HG02852 (cell line): ENCODE results near the gene KIR2DL4.
"Not testable (repeated sequence)": the region's sequence is repeated elsewhere in the genome, so short reads cannot be mapped to it uniquely, and the experiment has no call there.

ENCODE experiments used
- ATAC-seq: cut with Tn5 transposase; IDR thresholded peaks from one replicate; pipeline ENCODE4 v1.9.1; 2021; ENCODE audit warnings: mild to moderate bottlenecking, moderate library complexity; ENCODE audit not compliant: unreplicated experiment

The KIR2DL4 gene

DNA sequence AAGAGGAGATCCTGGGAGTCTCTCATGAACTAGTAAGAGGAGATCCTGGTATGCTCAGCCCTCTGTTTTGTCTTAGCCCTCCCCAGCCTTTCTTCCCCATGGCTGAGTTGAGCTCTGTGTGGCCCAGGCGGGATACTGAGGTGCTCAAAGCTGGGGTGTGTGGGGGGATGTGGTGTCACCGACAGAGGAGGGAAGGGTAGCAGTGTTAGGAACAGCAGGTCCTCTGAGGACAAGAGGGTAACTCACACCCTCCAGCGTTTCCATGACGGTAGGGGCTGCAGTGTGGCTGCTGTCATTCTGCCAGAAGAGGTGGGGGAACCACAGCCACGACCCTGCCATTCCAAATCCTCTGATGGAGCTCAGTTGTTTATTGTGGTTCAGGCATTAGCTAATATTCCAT is 691 bp downstream of the KIR2DL4 start:
- ATAC-seq = no peak

DNA sequence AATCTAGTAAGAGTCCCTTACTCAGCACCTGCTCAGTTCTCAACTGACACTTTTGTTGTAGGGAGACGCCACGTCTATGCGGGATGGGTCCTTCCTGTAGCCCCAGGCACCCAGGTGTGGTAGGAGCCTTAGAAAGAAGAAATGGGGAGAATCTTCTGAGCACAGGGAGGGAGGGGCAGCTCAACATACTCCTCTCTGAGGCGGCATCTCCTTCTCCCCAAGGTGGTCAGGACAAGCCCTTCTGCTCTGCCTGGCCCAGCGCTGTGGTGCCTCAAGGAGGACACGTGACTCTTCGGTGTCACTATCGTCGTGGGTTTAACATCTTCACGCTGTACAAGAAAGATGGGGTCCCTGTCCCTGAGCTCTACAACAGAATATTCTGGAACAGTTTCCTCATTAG is 1.2 kb downstream of the KIR2DL4 start:
- ATAC-seq = no peak

DNA sequence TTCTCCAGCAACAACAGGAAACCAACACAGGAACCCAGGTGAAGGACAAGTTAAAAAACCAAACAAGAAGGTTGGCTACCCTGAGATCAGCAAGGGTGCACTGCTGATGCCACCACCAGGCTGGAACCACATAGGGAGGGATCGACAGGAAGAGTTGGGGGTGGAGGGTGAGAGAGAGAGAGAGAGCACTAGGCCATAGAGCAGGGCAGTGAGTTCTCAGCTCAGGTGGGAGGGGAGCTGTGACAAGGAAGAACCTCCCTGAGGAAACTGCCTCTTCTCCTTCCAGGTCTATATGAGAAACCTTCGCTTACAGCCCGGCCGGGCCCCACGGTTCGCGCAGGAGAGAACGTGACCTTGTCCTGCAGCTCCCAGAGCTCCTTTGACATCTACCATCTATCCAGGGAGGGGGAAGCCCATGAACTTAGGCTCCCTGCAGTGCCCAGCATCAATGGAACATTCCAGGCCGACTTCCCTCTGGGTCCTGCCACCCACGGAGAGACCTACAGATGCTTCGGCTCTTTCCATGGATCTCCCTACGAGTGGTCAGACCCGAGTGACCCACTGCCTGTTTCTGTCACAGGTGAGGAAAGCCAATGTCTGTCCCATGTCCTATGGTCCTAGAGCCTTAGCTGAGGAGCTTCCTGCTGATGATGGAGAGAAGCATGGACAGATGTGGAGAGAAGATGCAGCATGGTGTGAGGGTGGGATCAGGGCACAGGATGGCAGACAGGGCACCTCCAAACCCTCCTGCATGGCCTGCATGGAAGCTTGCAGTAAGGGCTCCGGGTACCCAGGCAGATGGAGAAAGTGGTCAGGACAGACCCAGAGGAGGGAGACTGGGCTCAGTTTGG is 2.5 kb downstream of the KIR2DL4 start:
- ATAC-seq = no peak

DNA sequence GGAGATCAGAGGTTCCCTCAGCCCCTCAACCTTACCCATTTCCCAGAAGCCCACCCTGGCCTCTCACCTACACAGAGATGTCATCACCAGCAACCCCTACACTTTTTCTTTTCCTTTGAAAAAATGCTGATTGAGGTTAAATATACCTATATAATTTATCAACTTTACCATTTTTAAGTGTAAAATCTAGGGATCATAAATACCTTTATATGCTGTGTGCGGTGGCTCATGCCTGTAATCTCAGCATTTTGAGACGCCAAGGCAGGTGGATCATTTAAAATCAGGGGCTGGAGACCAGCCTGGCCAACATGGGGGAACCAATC is 3.1 kb downstream of the KIR2DL4 start:
- ATAC-seq = no peak

DNA sequence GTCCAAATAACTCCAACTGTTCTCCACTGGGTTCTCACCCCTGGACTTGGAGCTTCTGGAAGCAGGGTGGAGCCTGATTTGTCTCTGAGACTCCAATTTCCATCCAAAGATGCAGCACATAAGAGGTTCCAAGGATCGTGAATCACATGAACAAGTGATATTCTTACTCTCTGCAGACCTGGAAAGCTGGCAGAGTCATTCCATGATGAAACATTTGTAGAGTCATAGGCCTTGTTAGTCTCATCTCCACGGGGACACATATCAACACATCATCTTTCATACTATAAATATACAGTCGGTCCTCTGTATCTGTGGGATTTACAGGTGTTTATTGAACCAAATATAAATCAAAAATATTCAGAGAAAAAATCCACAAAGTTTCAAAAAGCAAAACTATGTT is 11.2 kb downstream of the KIR2DL4 start:
- ATAC-seq = not testable (repeated sequence)

DNA sequence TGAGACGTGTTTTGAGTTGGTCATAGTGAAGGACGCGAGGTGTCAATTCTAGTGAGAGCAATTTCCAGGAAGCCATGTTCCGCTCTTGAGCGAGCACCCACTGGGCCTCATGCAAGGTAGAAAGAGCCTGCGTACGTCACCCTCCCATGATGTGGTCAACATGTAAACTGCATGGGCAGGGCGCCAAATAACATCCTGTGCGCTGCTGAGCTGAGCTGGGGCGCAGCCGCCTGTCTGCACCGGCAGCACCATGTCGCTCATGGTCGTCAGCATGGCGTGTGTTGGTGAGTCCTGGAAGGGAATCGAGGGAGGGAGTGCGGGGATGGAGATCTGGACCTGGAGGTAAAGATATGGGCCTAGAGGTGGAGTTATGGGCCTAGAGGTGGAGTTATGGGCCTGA is 12.8 kb downstream of the KIR2DL4 start, which contains the start of gene KIR3DL1:
TSS of gene KIR3DL1 (plus strand) at position 218 of the 400 bp plus-strand sequence.
- ATAC-seq = not testable (repeated sequence)

DNA sequence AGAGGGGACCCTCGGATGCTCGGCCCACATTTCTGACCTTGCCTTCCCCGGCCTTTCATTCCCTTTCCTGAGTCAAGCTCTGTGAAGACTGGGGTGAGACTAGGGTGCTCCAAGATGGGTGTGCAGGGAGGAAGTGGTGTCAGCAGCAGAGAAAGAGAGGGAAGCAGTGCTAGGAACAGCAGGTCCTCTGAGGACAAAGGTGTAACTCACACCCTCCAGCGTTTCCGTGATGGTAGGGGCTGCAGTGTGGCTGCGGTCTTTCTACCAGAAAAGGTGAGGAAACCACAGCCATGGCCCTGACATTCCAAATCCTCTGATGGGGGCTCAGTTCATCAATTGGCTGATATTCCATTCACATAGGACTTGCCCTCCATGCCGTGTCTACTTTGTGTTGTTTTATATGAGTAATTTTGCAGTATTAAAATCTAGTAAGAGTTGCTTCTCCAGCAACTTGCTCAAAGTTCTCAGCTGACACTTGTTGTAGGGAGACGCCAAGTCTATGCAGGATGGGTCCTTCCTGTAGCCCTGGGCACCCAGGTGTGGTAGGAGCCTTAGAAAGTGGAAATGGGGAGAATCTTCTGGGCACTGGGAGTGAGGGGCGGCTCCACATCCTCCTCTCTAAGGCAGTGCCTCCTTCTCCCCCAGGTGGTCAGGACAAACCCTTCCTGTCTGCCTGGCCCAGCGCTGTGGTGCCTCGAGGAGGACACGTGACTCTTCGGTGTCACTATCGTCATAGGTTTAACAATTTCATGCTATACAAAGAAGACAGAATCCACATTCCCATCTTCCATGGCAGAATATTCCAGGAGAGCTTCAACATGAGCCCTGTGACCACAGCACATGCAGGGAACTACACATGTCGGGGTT is 14.5 kb downstream of the KIR2DL4 start:
- no peak for ATAC-seq

DNA sequence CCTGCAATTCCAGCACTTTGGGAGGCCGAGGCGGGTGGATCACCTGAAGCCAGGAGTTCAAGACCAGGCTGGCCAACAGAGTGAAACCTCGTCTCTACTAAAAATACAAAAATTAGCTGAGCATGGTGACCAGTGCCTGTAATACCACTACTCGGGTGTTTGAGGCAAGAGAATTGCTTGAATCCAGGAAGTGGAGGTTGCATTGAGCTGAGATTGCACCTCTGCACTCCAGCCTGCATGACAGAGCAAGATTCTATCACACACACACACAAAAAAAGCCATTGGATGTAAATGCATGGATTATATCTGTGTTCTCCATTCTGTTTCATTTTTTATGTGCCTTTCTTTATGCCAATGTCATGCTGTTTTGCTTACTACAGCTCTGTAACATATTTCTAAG is 21.0 kb downstream of the KIR2DL4 start:
- not testable (repeated sequence) for ATAC-seq

DNA sequence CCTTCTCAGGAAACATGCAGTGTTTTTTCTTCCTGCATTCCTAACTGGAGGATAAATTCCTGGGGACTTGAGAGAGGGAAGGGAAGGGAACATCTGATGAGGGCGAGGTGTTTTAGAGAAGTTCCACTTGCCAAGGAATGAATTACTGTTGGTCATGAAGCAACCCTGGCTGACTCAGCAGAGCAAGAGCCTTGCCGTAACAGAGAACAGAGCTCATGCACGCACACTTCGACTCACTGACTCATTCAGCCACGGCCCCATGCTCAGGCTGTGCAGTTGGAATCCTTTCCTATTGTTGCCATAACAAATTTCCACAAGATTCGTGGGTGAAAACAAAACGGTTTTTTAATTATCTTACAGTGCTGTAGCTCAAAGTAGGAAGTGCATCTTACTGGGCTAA is 21.9 kb downstream of the KIR2DL4 start:
- not testable (repeated sequence) for ATAC-seq

DNA sequence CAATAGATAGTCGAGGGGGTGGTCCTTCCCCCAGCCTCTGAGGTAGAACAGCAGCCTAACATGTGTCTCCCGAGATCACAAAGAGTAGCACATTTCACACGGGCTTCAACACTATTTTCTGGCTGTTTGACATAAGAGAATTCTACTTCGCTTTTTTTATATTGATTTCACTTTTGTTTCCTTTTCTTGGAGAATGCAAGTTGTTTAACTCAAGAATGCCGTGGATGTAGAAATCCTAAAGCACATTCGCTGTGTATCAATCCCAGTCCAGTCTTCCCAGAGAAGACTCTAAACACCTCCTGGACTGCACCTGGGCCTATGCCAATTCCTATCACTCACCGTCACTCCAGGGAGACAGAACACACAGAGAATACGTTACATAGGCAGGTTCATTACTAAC is 24.7 kb downstream of the KIR2DL4 start:
- ATAC-seq = not testable (repeated sequence)

DNA sequence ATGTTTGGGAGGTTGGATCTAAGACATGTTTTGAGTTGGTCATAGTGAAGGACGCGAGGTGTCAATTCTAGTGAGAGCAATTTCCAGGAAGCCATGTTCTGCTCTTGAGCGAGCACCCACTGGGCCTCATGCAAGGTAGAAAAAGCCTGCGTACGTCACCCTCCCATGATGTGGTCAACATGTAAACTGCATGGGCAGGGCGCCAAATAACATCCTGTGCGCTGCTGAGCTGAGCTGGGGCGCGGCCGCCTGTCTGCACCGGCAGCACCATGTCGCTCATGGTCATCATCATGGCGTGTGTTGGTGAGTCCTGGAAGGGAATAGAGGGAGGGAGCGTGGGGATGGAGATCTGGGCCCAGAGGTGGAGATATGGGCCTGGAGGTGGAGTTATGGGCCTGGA is 29.1 kb downstream of the KIR2DL4 start, which contains the start of gene KIR2DS4:
TSS of gene KIR2DS4 (plus strand) at position 181 of the 400 bp plus-strand sequence.
- not testable (repeated sequence) for ATAC-seq

DNA sequence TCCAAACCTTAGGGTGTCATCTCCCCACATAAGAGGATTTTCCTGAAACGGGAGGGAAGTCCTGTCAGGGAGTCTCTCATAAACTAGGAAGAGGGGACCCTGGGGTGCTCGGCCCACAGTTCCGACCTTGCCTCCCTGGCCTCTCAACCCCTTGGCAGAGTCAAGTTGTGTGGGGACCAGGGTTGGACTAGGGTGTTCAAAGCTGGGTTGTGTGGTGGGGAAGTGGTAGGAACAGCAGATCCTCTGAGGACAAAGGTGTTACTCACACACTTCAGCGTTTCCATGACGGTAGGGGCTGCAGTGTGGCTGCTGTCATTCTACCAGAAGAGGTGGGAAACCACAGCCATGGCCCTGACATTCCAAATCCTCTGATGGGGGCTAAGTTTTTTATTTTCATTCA is 31.7 kb downstream of the KIR2DL4 start:
- not testable (repeated sequence) for ATAC-seq

DNA sequence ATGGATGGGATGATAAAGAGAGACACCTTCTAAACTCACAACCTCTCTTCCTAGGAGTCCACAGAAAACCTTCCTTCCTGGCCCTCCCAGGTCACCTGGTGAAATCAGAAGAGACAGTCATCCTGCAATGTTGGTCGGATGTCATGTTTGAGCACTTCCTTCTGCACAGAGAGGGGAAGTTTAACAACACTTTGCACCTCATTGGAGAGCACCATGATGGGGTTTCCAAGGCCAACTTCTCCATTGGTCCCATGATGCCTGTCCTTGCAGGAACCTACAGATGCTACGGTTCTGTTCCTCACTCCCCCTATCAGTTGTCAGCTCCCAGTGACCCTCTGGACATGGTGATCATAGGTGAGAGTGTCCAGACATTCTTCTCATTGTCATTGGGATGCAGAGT is 34.1 kb downstream of the KIR2DL4 start:
- ATAC-seq = not testable (repeated sequence)

DNA sequence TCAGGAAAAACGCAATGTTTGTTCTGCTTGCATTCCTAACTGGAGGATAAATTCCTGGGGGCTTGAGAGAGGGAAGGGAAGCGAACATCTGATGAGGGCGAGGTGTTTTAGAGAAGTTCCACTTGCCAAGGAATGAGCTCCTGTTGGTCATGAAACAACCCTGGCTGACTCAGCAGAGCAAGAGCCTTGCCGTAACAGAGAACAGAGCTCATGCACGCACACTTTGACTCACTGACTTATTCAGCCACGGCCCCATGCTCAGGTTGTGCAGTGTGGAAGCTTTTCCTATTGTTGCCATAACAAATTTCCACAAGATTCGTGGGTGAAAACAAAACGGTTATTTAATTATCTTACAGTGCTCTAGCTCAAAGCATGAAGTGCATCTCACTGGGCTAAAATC is 39.8 kb downstream of the KIR2DL4 start:
- ATAC-seq = not testable (repeated sequence)

DNA sequence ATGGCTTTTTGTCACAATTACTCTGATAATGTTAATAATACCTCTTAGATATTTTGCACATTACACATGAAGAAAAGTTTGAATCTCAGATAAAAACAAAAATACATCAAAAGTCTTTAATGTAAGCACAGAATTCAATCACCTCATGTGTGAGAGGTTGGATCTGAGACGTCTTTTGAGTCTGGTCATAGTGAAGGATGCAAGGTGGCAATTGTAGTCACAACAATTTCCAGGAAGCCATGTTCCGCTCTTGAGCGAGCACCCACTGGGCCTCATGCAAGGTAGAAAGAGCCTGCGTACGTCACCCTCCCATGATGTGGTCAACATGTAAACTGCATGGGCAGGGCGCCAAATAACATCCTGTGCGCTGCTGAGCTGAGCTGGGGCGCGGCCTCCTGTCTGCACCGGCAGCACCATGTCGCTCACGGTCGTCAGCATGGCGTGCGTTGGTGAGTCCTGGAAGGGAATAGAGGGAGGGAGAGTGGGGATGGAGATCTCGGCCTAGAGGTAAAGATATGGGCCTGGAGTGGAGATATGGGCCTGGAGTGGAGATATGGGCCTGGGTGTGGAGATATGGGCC is 46.7 kb downstream of the KIR2DL4 start, which contains the start of gene KIR3DL2:
TSS of gene KIR3DL2 (plus strand) at position 383 of the 580 bp plus-strand sequence. CDS start at position 416, 33 bp downstream.
- not testable (repeated sequence) for ATAC-seq

DNA sequence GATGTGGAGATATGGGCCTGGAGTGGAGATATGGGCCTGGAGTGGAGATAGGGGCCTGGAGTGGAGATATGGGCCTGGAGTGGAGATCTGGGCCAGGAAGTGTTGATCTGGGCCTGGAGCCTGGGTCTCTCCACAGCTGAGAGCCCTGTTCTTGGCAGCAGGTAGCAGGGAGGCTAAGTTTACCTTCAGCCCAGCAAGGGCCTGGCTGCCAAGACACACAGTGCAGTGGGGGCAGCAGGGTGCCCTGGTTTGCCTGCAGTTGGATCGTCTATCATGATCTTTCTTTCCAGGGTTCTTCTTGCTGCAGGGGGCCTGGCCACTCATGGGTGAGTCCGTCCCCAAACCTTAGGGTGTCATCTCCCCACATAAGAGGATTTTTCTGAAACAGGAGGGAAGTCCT is 47.5 kb downstream of the KIR2DL4 start:
- ATAC-seq = no peak

DNA sequence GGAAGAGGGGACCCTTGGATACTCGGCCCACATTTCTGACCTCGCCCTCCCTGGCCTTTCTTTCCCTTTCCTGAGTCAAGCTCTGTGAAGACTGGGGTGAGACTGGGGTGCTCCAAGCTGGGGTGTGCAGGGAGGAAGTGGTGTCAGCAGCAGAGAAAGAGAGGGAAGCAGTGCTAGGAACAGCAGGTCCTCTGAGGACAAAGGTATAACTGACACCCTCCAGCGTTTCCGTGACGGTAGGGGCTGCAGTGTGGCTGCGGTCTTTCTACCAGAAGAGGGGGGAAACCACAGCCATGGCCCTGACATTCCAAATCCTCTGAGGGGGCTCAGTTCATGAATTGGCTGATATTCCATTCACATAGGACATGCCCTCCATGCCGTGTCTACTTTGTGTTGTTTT is 47.9 kb downstream of the KIR2DL4 start:
- no peak for ATAC-seq

DNA sequence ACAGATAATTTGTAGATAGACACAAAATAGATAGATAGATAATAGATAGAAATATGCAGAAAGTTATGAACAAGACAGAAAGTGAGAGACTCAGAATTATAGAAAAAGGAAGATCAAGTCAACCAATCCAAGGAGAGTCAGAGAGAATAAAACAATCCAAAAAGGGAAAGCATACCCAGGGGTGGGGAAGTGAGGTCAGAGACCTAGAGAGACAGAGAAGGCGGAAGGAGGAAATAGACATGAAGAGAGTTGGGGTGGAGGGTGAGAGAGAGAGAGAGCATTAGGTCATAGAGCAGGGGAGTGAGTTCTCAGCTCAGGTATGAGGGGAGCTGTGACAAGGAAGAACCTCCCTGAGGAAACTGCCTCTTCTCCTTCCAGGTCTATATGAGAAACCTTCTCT is 51.8 kb downstream of the KIR2DL4 start:
- ATAC-seq = not testable (repeated sequence)

DNA sequence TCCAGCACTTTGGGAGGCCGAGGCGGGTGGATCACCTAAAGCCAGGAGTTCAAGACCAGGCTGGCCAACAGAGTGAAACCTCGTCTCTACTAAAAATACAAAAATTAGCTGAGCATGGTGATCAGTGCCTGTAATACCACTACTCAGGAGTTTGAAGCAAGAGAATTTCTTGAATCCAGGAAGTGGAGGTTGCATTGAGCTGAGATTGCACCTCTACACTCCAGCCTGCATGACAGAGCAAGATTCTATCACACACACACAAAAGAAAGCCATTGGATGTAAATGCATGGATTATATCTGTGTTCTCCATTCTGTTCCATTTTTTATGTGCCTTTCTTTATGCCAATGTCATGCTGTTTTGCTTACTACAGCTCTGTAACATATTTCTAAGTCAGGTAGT is 55.1 kb downstream of the KIR2DL4 start:
- ATAC-seq = not testable (repeated sequence)

DNA sequence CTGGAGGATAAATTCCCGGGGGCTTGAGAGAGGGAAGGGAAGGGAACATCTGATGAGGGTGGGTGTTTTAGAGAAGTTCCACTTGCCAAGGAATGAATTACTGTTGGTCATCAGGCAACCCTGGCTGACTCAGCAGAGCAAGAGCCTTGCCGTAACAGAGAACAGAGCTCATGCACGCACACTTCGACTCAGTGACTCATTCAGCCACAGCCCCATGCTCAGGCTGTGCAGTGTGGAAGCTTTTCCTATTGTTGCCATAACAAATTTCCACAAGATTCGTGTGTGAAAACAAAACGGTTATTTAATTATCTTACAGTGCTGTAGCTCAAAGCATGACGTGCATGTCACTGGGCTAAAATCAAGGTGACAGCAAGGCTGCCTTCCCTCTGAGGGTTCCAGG is 56.0 kb downstream of the KIR2DL4 start:
- not testable (repeated sequence) for ATAC-seq

DNA sequence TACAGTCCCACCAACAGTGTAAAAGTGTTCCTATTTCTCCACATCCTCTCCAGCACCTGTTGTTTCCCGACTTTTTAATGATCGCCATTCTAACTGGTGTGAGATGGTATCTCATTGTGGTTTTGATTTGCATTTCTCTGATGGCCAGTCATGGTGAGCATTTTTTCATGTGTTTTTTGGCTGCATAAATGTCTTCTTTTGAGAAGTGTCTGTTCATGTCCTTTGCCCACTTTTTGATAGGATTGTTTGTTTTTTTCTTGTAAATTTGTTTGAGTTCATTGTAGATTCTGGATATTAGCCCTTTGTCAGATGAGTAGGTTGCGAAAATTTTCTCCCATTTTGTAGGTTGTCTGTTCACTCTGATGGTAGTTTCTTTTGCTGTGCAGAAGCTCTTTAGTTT is 60.0 kb downstream of the KIR2DL4 start:
- ATAC-seq = not testable (repeated sequence)
